Measurements from ENCODE around the gene FOXK2.
"Not testable (repeated sequence)": the region's sequence is repeated elsewhere in the genome, so short reads cannot be mapped to it uniquely, and the experiment has no call there.

Gene FOXK2

GRCh38 chr17:82497483-82498405 lies 21.8 kb upstream of the FOXK2 start:
- peaks cover 5% of the 10 kb centered on the region for H3K27me3 Mint-ChIP-seq (ENCODE audit: low read depth)
- TF ChIP-seq CTCF (IDR thresholded peaks at IDR 0.05; ENCODE audit: unreplicated experiment in 3 of 3) = no peak
- H3K36me3 Mint-ChIP-seq (ENCODE audit: low read depth) = no peaks in the 10 kb centered on the region
- H3K4me1 Mint-ChIP-seq = peaks cover 12% of the 10 kb centered on the region
- H3K9me3 Mint-ChIP-seq = no peaks in the 10 kb centered on the region
- H3K27ac Mint-ChIP-seq = peak overlapping the region; percentile 92 to 97 (median 96)
- H3K4me3 Mint-ChIP-seq = peak overlapping the region; percentile 89 to 94 (median 94)

- H3K4me1 Mint-ChIP-seq = peaks cover 8% of the 10 kb centered on the region
- no peaks in the 10 kb centered on the region for H3K27me3 Mint-ChIP-seq (ENCODE audit: low read depth)
- H3K36me3 Mint-ChIP-seq (ENCODE audit: low read depth) = no peaks in the 10 kb centered on the region
- H3K9me3 Mint-ChIP-seq = no peaks in the 10 kb centered on the region
- no peak for TF ChIP-seq CTCF (IDR thresholded peaks at IDR 0.05; ENCODE audit: unreplicated experiment in 3 of 3)
- H3K4me3 Mint-ChIP-seq = no peak overlapping the region
- H3K27ac Mint-ChIP-seq = no peak overlapping the region
These were observed 17.3 kb upstream of the FOXK2 start for GRCh38 chr17:82502207-82502606.

GRCh38 chr17:82503094-82503727 lies 16.3 kb upstream of the FOXK2 start:
- Mint-ChIP-seq H3K27me3 (ENCODE audit: low read depth) (no peaks in the 10 kb centered on the region), H3K36me3 (ENCODE audit: low read depth) (no peaks in the 10 kb centered on the region), H3K27ac (no peak overlapping the region), H3K9me3 (no peaks in the 10 kb centered on the region), H3K4me3 (no peak overlapping the region), H3K4me1 (peaks cover under 1% of the 10 kb centered on the region)
- no peak for TF ChIP-seq CTCF (IDR thresholded peaks at IDR 0.05; ENCODE audit: unreplicated experiment in 3 of 3)

- no peaks in the 10 kb centered on the region for H3K4me1 Mint-ChIP-seq
- no peak for TF ChIP-seq CTCF (IDR thresholded peaks at IDR 0.05; ENCODE audit: unreplicated experiment in 3 of 3)
- no peak overlapping the region for H3K27ac Mint-ChIP-seq
- H3K27me3 Mint-ChIP-seq (ENCODE audit: low read depth) = no peaks in the 10 kb centered on the region
- no peaks in the 10 kb centered on the region for H3K9me3 Mint-ChIP-seq
- H3K4me3 Mint-ChIP-seq = no peak overlapping the region
- H3K36me3 Mint-ChIP-seq (ENCODE audit: low read depth) = no peaks in the 10 kb centered on the region
These were observed 15.7 kb upstream of the FOXK2 start for GRCh38 chr17:82503728-82504308.

GRCh38 chr17:82505296-82505695 lies 14.2 kb upstream of the FOXK2 start:
- TF ChIP-seq CTCF (IDR thresholded peaks at IDR 0.05; ENCODE audit: unreplicated experiment in 3 of 3) = no peak
- Mint-ChIP-seq H3K27ac (no peak overlapping the region), H3K36me3 (ENCODE audit: low read depth) (no peaks in the 10 kb centered on the region), H3K9me3 (no peaks in the 10 kb centered on the region), H3K4me1 (no peaks in the 10 kb centered on the region), H3K27me3 (ENCODE audit: low read depth) (no peaks in the 10 kb centered on the region), H3K4me3 (no peak overlapping the region)

- H3K27me3 Mint-ChIP-seq (ENCODE audit: low read depth); H3K27ac Mint-ChIP-seq; H3K36me3 Mint-ChIP-seq (ENCODE audit: low read depth); H3K4me3 Mint-ChIP-seq; H3K9me3 Mint-ChIP-seq; H3K4me1 Mint-ChIP-seq: not testable (repeated sequence)
These were observed 13.1 kb upstream of the FOXK2 start for GRCh38 chr17:82506402-82506801.

Measured in nephron (organoid).